GM12878 (cell line): Measurements from ENCODE around the gene CRB3. TPM values are rescaled to one million over a fixed set of nuclear protein-coding genes. Genes with fewer than 3 reads are reported as not detected.

Experiments used
- ATAC-seq: fragments of 200-7000 bp; cut with Tn5 transposase; 3 replicates; pipeline ENCODE4 v1.9.1; 2020; ENCODE audit warnings: mild to moderate bottlenecking, moderate library complexity
- BruUV-seq: library from RNA; stranded (reverse); fragments of 400-500 nt; replicated peaks from 2 replicates; lab custom pipeline; 2021; lab: Mats Ljungman, UMichigan
- CTCF ChIA-PET: fragments of 300-600 bp; sonication (Branson Sonifier 250); formaldehyde crosslinking; extraction: SDS; loops from one replicate; lab custom pipeline; 2021; ENCODE audit warnings: inconsistent platforms; lab: Yijun Ruan, JAX
- POLR2A ChIA-PET: fragments of 350-600 bp; formaldehyde crosslinking; extraction: SDS; loops from one replicate; lab custom pipeline; 2021; ENCODE audit warnings: inconsistent platforms; lab: Charles Lee
- RAD21 ChIA-PET: fragments of 300-600 bp; sonication (Branson Sonifier 250); formaldehyde crosslinking; loops from one replicate; lab custom pipeline; 2023; ENCODE audit warnings: antibody characterized with exemption; ENCODE audit not compliant: unreplicated experiment; lab: Charles Lee
- SMC1A ChIA-PET: fragments of 300-600 bp; sonication (Branson Sonifier 250); formaldehyde crosslinking; loops from one replicate; lab custom pipeline; 2023; ENCODE audit not compliant: unreplicated experiment, uncharacterized antibody; lab: Charles Lee
- DNase-seq: peaks from one replicate; pipeline ENCODE4 v3.0.0-alpha.2; 2011; ENCODE audit warnings: low read depth, low spot score
- FAIRE-seq: peaks from 3 replicates; lab custom pipeline; 2011; peaks lifted over from hg19 to GRCh38; lab: Jason Lieb, UNC
- H2AFZ ChIP-seq: 2 replicates; pipeline ENCODE4 v1.6.0; 2011; ENCODE audit warnings: low read depth, low read length, control low read depth; ENCODE audit not compliant: control insufficient read depth
- H3K27ac ChIP-seq: 2 replicates; pipeline ENCODE4 v1.5.1; 2011; ENCODE audit warnings: control low read depth; ENCODE audit not compliant: control insufficient read depth, insufficient read depth
- H3K27me3 ChIP-seq, 2 experiments: replicated peaks in 1 of 2; 2 replicates each; pipeline versions ENCODE4 v1.6.0 to v1.6.1; 2011; ENCODE audit warnings: low read length in 1 of 2; ENCODE audit not compliant: control insufficient read depth in 2 of 2, insufficient read depth in 2 of 2
- H3K36me3 ChIP-seq, 2 experiments: 2 replicates each; pipeline ENCODE4 v1.5.1; 2011; ENCODE audit warnings: low read length in 1 of 2; ENCODE audit not compliant: control insufficient read depth in 2 of 2, insufficient read depth in 2 of 2
- H3K4me1 ChIP-seq: 2 replicates; pipeline ENCODE4 v1.6.1; 2011; ENCODE audit warnings: mild to moderate bottlenecking, low read length, moderate library complexity, mixed read lengths; ENCODE audit not compliant: control insufficient read depth, insufficient read depth
- H3K4me2 ChIP-seq: 2 replicates; pipeline ENCODE4 v1.6.0; 2011; ENCODE audit warnings: control low read depth; ENCODE audit not compliant: control insufficient read depth, insufficient read depth
- H3K4me3 ChIP-seq: fragments of 200-600 bp; sonication (generic); 2 replicates; pipeline ENCODE4 v1.5.1; 2016
- H3K79me2 ChIP-seq: 2 replicates; pipeline ENCODE4 v1.6.0; 2011; ENCODE audit warnings: low read length; ENCODE audit not compliant: control insufficient read depth, insufficient read depth
- H3K9ac ChIP-seq: 2 replicates; pipeline ENCODE4 v1.8.0; 2011; ENCODE audit warnings: low read length, control low read depth, mixed read lengths; ENCODE audit not compliant: control insufficient read depth, insufficient read depth
- H3K9me3 ChIP-seq: replicated peaks from 3 replicates; pipeline ENCODE4 v1.5.1; 2011; ENCODE audit warnings: mild to moderate bottlenecking, low read length; ENCODE audit not compliant: control insufficient read depth, insufficient read depth
- H4K20me1 ChIP-seq: 2 replicates; pipeline ENCODE4 v1.6.0; 2011; ENCODE audit not compliant: control insufficient read depth, insufficient read depth
- BCLAF1 ChIP-seq: fragments of 450-650 bp; IDR thresholded peaks from 2 replicates; pipeline ENCODE4 v1.6.1; 2017; ENCODE audit warnings: antibody characterized with exemption, mild to moderate bottlenecking, moderate library complexity
- BMI1 ChIP-seq: fragments of 450-650 bp; IDR thresholded peaks from 2 replicates; pipeline ENCODE4 v1.6.1; 2016; ENCODE audit warnings: mild to moderate bottlenecking, moderate library complexity, borderline replicate concordance
- CHD4 ChIP-seq: fragments of 200-600 bp; sonication (generic); IDR thresholded peaks from 2 replicates; pipeline ENCODE4 v1.6.1; 2016; ENCODE audit warnings: mild to moderate bottlenecking
- GABPA ChIP-seq: IDR thresholded peaks from 2 replicates; pipeline ENCODE4 v1.6.1; 2014; ENCODE audit warnings: antibody characterized with exemption, low read depth, mild to moderate bottlenecking, inconsistent platforms
- HDAC6 ChIP-seq: fragments of 200-600 bp; sonication (generic); IDR thresholded peaks from one replicate; pipeline ENCODE4 v1.8.0; 2017; ENCODE audit warnings: antibody characterized with exemption; ENCODE audit not compliant: unreplicated experiment
- LARP7 ChIP-seq: fragments of 450-650 bp; IDR thresholded peaks from 2 replicates; pipeline ENCODE4 v1.6.1; 2017; ENCODE audit warnings: mild to moderate bottlenecking
- MTA2 ChIP-seq: fragments of 450-650 bp; IDR thresholded peaks from 2 replicates; pipeline ENCODE4 v1.6.1; 2016; ENCODE audit warnings: low read depth, mild to moderate bottlenecking, moderate library complexity
- PBX3 ChIP-seq: IDR thresholded peaks from 2 replicates; pipeline ENCODE4 v1.6.1; 2011; ENCODE audit warnings: mild to moderate bottlenecking, low read depth, low read length, moderate library complexity; ENCODE audit not compliant: insufficient replicate concordance
- PML ChIP-seq: IDR thresholded peaks from 2 replicates; pipeline ENCODE4 v1.6.1; 2012; ENCODE audit warnings: low read length, inconsistent platforms
- RAD51 ChIP-seq: fragments of 450-650 bp; IDR thresholded peaks from 2 replicates; pipeline ENCODE4 v1.6.1; 2016; ENCODE audit warnings: moderate library complexity, mild to moderate bottlenecking, inconsistent platforms
- RUNX3 ChIP-seq: IDR thresholded peaks from 2 replicates; pipeline ENCODE4 v1.6.1; 2012; ENCODE audit warnings: low read length, inconsistent platforms
- SPI1 ChIP-seq: IDR thresholded peaks from 2 replicates; pipeline ENCODE4 v1.6.1; 2011; ENCODE audit warnings: low read depth, mild to moderate bottlenecking, low read length, moderate library complexity, borderline replicate concordance; ENCODE audit not compliant: insufficient read depth
- TCF3 ChIP-seq: IDR thresholded peaks from 2 replicates; pipeline ENCODE4 v1.6.1; 2012; ENCODE audit warnings: low read depth, mild to moderate bottlenecking, low read length, borderline replicate concordance; ENCODE audit not compliant: insufficient read depth
- YBX1 ChIP-seq: fragments of 450-650 bp; IDR thresholded peaks from 2 replicates; pipeline ENCODE4 v1.6.1; 2016; ENCODE audit warnings: antibody characterized with exemption
- ZBTB4 ChIP-seq: fragments of 450-650 bp; formaldehyde crosslinking; IDR thresholded peaks from 2 replicates; pipeline ENCODE4 v1.4.0; 2022; ENCODE audit warnings: mild to moderate bottlenecking, moderate library complexity
- ZNF384 ChIP-seq: IDR thresholded peaks from 2 replicates; pipeline ENCODE4 v1.6.1; 2012; ENCODE audit warnings: low read depth, mild to moderate bottlenecking, low read length, improper control_type of control experiment, borderline replicate concordance
- WGBS: methylation state at CpG from one replicate; pipeline ENCODE4 v1.1.6; 2016; ENCODE audit warnings: low lambda C conversion rate; ENCODE audit not compliant: insufficient replicate concordance, insufficient coverage; ENCODE audit errors: missing lambda C conversion rate; 5-methylcytosine and 5-hydroxymethylcytosine counted together
- in situ Hi-C: fragments of 300-500 bp; cut with MboI; formaldehyde crosslinking; loops from 9 replicates; pipeline ENCODE4 v1.14.3; 2018; ENCODE audit warnings: mixed read lengths
- intact Hi-C: fragments of 100-400 bp; cut with micrococcal nuclease; formaldehyde crosslinking; loops from one replicate; pipeline ENCODE4 v1.14.2; 2022; ENCODE audit not compliant: unreplicated experiment
- polyA plus RNA-seq, 11 experiments: library from polyadenylated mRNA; depleted of rRNA in 4 of 11; unstranded in 6 of 11; stranded (reverse) in 5 of 11; fragments of >200 nt; fragmentation: Nextera tagmentation in 4 of 11; fragmentation: Illumina TruSeq in 1 of 11; extraction: Ambion mirVana in 4 of 11; extraction: Trizol in 1 of 11; gene quantifications; 1 replicate in 1 of 11; 2 replicates in 10 of 11; pipeline versions ENCODE4 v1.2.1 to v1.2.3, GENCODE V29; 2011 to 2016; ENCODE audit warnings: inconsistent platforms in 2 of 11, missing spikeins in 2 of 11, low read depth in 1 of 11
- total RNA-seq, 4 experiments: library from RNA; depleted of rRNA in 3 of 4; stranded (reverse); fragments of >200 nt in 3 of 4; fragmentation: Illumina TruSeq in 1 of 4; extraction: Trizol in 1 of 4; gene quantifications; 2 replicates each; pipeline versions ENCODE4 v1.2.1 to v1.2.3, GENCODE V29; 2013 to 2021

CRB3 gene
- total and polyA plus RNA-seq, 10 of the 15 experiments (the other 5 are each of a cell fraction or from before 2014, with no cell fraction given): 0.11 to 1.9 (median 0.98) TPM; not detected in 1

GRCh38 chr19:6450166-6450565 is 13.9 kb upstream of the CRB3 start:
- Histone ChIP-seq H3K4me1 (no peaks in the 10 kb centered on the region), H3K27ac (no peak overlapping the region), H3K27me3 (no peaks in the 10 kb centered on the region), H4K20me1 (no peaks in the 10 kb centered on the region), H3K4me3 (no peak overlapping the region), H3K9me3 (peaks cover 14% of the 10 kb centered on the region; the same call in 2 of the 3 replicates), H3K36me3 (peaks cover 7 to 20% of the 10 kb centered on the region in 2 experiments), H2AFZ (no peak overlapping the region), H3K4me2 (no peak overlapping the region), H3K9ac (no peak overlapping the region), H3K79me2 (no peaks in the 10 kb centered on the region)
- CTCF ChIA-PET: no interaction called here
- in situ Hi-C loops: no loop called here
- WGBS: 100% methylated on average over 5 of the region's 5 CpGs
- DNase-seq: no peak
- POLR2A ChIA-PET: interaction anchor here (1.5 kb wide), 1 partner anchor 31 kb away, joined by 4 read pairs; the partner anchor contains the start of gene DENND1C
- no TSS peak for BruUV-seq
- RAD21 ChIA-PET: no interaction called here
- SMC1A ChIA-PET: no interaction called here
- intact Hi-C loops: no loop called here
- no peak for ATAC-seq
- FAIRE-seq: no peak
- TF ChIP-seq LARP7 (no peak), BCLAF1 (no peak), ZBTB4 (CRISPR knock-in tag) (no peak), RAD51 (no peak), GABPA (no peak), MTA2 (no peak), HDAC6 (no peak), PBX3 (no peak), YBX1 (no peak), PML (no peak), CHD4 (no peak), TCF3 (no peak), RUNX3 (no peak), SPI1 (no peak), BMI1 (no peak), ZNF384 (no peak)
